OCI-LY7 (cell line): Measurements from ENCODE around the gene RORC.

ENCODE experiments used
- CTCF ChIP-seq: fragments of 200-600 bp; sonication (generic); conservative IDR thresholded peaks from 2 replicates; pipeline ENCODE4 v1.5.1; 2014; ENCODE audit warnings: mild to moderate bottlenecking, antibody characterized with exemption, low read length, moderate library complexity, mixed read lengths
- EZH2phosphoT487 ChIP-seq: fragments of 200-600 bp; sonication (generic); IDR thresholded peaks from 2 replicates; pipeline ENCODE4 v1.6.1; 2018; ENCODE audit warnings: low read depth, borderline replicate concordance, mild to moderate bottlenecking, mixed run types, antibody characterized with exemption, low read length, moderate library complexity, mixed read lengths

GRCh38 chr1:151837884-151838221 lies 6.3 kb upstream of the RORC start:
- TF ChIP-seq CTCF (no peak), EZH2phosphoT487 (no peak)
